SK-N-SH treated with all-trans-retinoic acid at 6 μM for 48 hours (cell line): Measurements from ENCODE around the gene MAP3K7CL.

Experiments used
- CREB5 ChIP-seq: fragments of 250-450 bp; sonication (Bioruptor Pico); IDR thresholded peaks from 2 replicates; pipeline ENCODE4 v1.5.1; 2020; ENCODE audit warnings: low read depth, mild to moderate bottlenecking, moderate library complexity
- OSR1 ChIP-seq: fragments of 250-450 bp; sonication (Bioruptor Pico); IDR thresholded peaks from 2 replicates; pipeline ENCODE4 v1.8.0; 2022; ENCODE audit warnings: moderate library complexity, mild to moderate bottlenecking, inconsistent platforms
- PATZ1 ChIP-seq: fragments of 250-450 bp; sonication (Bioruptor Pico); IDR thresholded peaks from 2 replicates; pipeline ENCODE4 v1.8.0; 2020; ENCODE audit warnings: mild to moderate bottlenecking, moderate library complexity, borderline replicate concordance
- POU6F1 ChIP-seq: fragments of 250-450 bp; sonication (Bioruptor Pico); IDR thresholded peaks from 2 replicates; pipeline ENCODE4 v1.8.0; 2021; ENCODE audit warnings: low read depth, mild to moderate bottlenecking, moderate library complexity, borderline replicate concordance
- TCF4 ChIP-seq: fragments of 250-450 bp; sonication (Bioruptor Pico); IDR thresholded peaks from 2 replicates; pipeline ENCODE4 v1.8.0; 2021; ENCODE audit warnings: mild to moderate bottlenecking, moderate library complexity, borderline replicate concordance

- TF ChIP-seq CREB5 (CRISPR knock-in tag): no peak
- TF ChIP-seq PATZ1 (CRISPR knock-in tag): no peak
- TF ChIP-seq POU6F1 (CRISPR knock-in tag): no peak
- no peak for TF ChIP-seq TCF4 (CRISPR knock-in tag)
- no peak for TF ChIP-seq OSR1
Observed at GRCh38 chr21:29125979-29126378, 4.5 kb upstream of the MAP3K7CL start.
